C4-2B (cell line): Measurements from ENCODE around the gene FHIP2A.
"Not testable (repeated sequence)": the region's sequence is repeated elsewhere in the genome, so short reads cannot be mapped to it uniquely, and the experiment has no call there.

Source experiments
- ZFX ChIP-seq: fragments of 450-650 bp; IDR thresholded peaks from 2 replicates; pipeline ENCODE4 v1.6.1; 2017
- TF ChIP-seq, protein P1 (sequence below): fragments of 450-650 bp; conservative IDR thresholded peaks from 2 replicates; pipeline ENCODE4 v1.5.1; 2017; ENCODE audit warnings: mild to moderate bottlenecking

DNA sequence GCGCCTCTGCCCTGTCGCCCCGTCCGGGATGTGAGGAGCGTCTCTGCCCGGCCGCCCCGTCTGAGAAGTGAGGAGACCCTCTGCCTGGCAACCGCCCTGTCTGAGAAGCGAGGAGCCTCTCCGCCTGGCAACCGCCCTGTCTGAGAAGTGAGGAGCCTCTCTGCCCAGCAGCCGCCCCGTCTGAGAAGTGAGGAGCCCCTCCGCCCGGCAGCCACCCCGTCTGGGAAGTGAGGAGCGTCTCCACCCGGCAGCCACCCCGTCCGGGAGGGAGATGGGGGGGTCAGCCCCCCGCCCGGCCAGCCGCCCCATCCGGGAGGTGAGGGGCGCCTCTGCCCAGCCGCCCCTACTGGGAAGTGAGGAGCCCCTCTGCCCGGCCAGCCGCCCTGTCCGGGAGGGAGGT lies 34.4 kb upstream of the FHIP2A start:
- TF ChIP-seq, protein P1, sequence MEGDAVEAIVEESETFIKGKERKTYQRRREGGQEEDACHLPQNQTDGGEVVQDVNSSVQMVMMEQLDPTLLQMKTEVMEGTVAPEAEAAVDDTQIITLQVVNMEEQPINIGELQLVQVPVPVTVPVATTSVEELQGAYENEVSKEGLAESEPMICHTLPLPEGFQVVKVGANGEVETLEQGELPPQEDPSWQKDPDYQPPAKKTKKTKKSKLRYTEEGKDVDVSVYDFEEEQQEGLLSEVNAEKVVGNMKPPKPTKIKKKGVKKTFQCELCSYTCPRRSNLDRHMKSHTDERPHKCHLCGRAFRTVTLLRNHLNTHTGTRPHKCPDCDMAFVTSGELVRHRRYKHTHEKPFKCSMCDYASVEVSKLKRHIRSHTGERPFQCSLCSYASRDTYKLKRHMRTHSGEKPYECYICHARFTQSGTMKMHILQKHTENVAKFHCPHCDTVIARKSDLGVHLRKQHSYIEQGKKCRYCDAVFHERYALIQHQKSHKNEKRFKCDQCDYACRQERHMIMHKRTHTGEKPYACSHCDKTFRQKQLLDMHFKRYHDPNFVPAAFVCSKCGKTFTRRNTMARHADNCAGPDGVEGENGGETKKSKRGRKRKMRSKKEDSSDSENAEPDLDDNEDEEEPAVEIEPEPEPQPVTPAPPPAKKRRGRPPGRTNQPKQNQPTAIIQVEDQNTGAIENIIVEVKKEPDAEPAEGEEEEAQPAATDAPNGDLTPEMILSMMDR, result not testable (repeated sequence)
- TF ChIP-seq ZFX, result not testable (repeated sequence)
